NCI-H1417 (cell line): ENCODE data around the gene TSPAN32.

Source experiments
- DNase-seq, 3 experiments: peaks; one replicate each; lab custom pipeline; 2025; lab: John Stamatoyannopoulos, UW

TSPAN32 gene

GRCh38 chr11:2301631-2302305 is at the start of gene TSPAN32, which contains the start of gene C11orf21:
Gene TSPAN32 (plus strand): TSS chr11:2302013. CDS start chr11:2302150, 137 bp downstream.
Gene C11orf21 (minus strand): TSS chr11:2301918. CDS start chr11:2301808, 110 bp downstream.
- peak in 2 of 3 experiments; percentile 40 to 67 for DNase-seq

GRCh38 chr11:2252018-2252417 is 49.8 kb upstream of the TSPAN32 start:
- DNase-seq: no peak

GRCh38 chr11:2256293-2256913 is 45.4 kb upstream of the TSPAN32 start:
- peak in 2 of 3 experiments; percentile 30 to 46 for DNase-seq

GRCh38 chr11:2256951-2257700 is 44.7 kb upstream of the TSPAN32 start:
- DNase-seq: peak in 2 of 3 experiments; percentile 50 to 58

GRCh38 chr11:2258501-2259465 is 43.0 kb upstream of the TSPAN32 start:
- no peak for DNase-seq

GRCh38 chr11:2259466-2259830 is 42.4 kb upstream of the TSPAN32 start:
- DNase-seq: no peak

- no peak for DNase-seq
Measured at GRCh38 chr11:2259897-2260451, 41.8 kb upstream of the TSPAN32 start.

GRCh38 chr11:2260491-2261364 is 41.1 kb upstream of the TSPAN32 start:
- no peak for DNase-seq

- DNase-seq: no peak
Measured at GRCh38 chr11:2261436-2262230, 40.2 kb upstream of the TSPAN32 start.

- DNase-seq: peak in 2 of 3 experiments; percentile 45 to 69
Measured at GRCh38 chr11:2262301-2263070, 39.3 kb upstream of the TSPAN32 start.

- no peak for DNase-seq
Measured at GRCh38 chr11:2263071-2263565, 38.7 kb upstream of the TSPAN32 start.

GRCh38 chr11:2263724-2264360 is 38.0 kb upstream of the TSPAN32 start:
- no peak for DNase-seq

- no peak for DNase-seq
Measured at GRCh38 chr11:2264366-2265053, 37.3 kb upstream of the TSPAN32 start.

- no peak for DNase-seq
Measured at GRCh38 chr11:2265396-2265795, 36.4 kb upstream of the TSPAN32 start.

- no peak for DNase-seq
Measured at GRCh38 chr11:2265854-2266585, 35.8 kb upstream of the TSPAN32 start.

- no peak for DNase-seq
Measured at GRCh38 chr11:2266586-2267305, 35.1 kb upstream of the TSPAN32 start.
